IPS-20b (cell line): ENCODE data around the gene PAXX.

ENCODE experiments used
- H3K27ac ChIP-seq: one replicate; pipeline ENCODE4 v1.5.1; 2013; ENCODE audit warnings: low read length
- H3K27me3 ChIP-seq: 2 replicates; pipeline ENCODE4 v1.6.1; 2013; ENCODE audit warnings: mild to moderate bottlenecking, low read length, inconsistent platforms; ENCODE audit not compliant: insufficient read depth
- H3K36me3 ChIP-seq: 2 replicates; pipeline ENCODE4 v1.6.1; 2013; ENCODE audit warnings: low read depth, mild to moderate bottlenecking, inconsistent platforms, low read length, moderate library complexity; ENCODE audit not compliant: insufficient read depth
- H3K4me1 ChIP-seq: 2 replicates; pipeline ENCODE4 v1.6.1; 2013; ENCODE audit warnings: mild to moderate bottlenecking, control low read depth, inconsistent platforms, low read length, moderate library complexity; ENCODE audit not compliant: insufficient read depth
- H3K4me3 ChIP-seq: 2 replicates; pipeline ENCODE4 v1.5.1; 2013; ENCODE audit warnings: mild to moderate bottlenecking, low read length, inconsistent platforms
- H3K9ac ChIP-seq: 2 replicates; pipeline ENCODE4 v1.6.1; 2013; ENCODE audit warnings: low read depth, mild to moderate bottlenecking, inconsistent platforms, low read length, moderate library complexity
- H3K9me3 ChIP-seq: 2 replicates; pipeline ENCODE4 v1.6.1; 2013; ENCODE audit warnings: mild to moderate bottlenecking, low read depth, low read length, inconsistent platforms; ENCODE audit not compliant: insufficient read depth

The PAXX gene

GRCh38 chr9:136991993-136992818 is at the start of gene PAXX:
PAXX (plus strand) TSS chr9:136992422; CDS start chr9:136992444, 22 bp downstream.
- Histone ChIP-seq H3K27me3 (peaks cover 16% of the 10 kb centered on the region), H3K4me3 (peak within 1 kb of the TSS; percentile 88), H3K9ac (peak within 1 kb of the TSS; percentile 83), H3K36me3 (peaks cover 5% of the 10 kb centered on the region; the same call in 1 of the 2 replicates), H3K9me3 (no peaks in the 10 kb centered on the region), H3K27ac (no peak within 1 kb of the TSS), H3K4me1 (no peaks in the 10 kb centered on the region; the same call in 1 of the 2 replicates)

DNA sequence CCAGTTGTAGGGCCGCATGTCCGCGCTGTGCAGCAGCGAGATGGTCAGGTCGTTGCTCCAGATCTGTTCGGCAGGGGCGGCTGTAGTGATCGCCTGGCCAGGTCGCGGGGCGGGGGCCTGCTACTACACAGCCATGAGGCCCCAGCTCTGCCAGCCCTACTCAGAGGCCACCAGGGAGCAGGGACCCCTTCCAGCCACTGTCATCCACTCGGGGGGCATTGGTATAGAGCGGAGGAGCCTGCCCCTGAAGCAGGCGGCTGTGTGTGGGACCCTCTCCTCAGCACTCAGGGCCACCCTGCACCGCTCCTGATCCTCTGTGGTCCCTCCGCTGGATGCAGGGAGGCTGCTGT is 49.4 kb upstream of the PAXX start:
- Histone ChIP-seq H3K27ac (no peak overlapping the region), H3K27me3 (no peaks in the 10 kb centered on the region), H3K4me3 (no peak overlapping the region), H3K4me1 (no peaks in the 10 kb centered on the region), H3K9ac (no peak overlapping the region), H3K36me3 (peaks cover 29% of the 10 kb centered on the region), H3K9me3 (no peaks in the 10 kb centered on the region)

GRCh38 chr9:136943291-136944211 is 48.7 kb upstream of the PAXX start:
- no peaks in the 10 kb centered on the region for H3K4me1 ChIP-seq
- H3K9me3 ChIP-seq: no peaks in the 10 kb centered on the region
- H3K27ac ChIP-seq: no peak overlapping the region
- H3K4me3 ChIP-seq: peak overlapping the region; percentile 76
- peak overlapping the region; percentile 65; the same call in 1 of the 2 replicates for H3K9ac ChIP-seq
- H3K27me3 ChIP-seq: no peaks in the 10 kb centered on the region
- H3K36me3 ChIP-seq: peaks cover 29% of the 10 kb centered on the region

GRCh38 chr9:136944212-136944518 is 48.1 kb upstream of the PAXX start:
- Histone ChIP-seq H3K9me3 (no peaks in the 10 kb centered on the region), H3K4me3 (peak overlapping the region; percentile 76), H3K27me3 (no peaks in the 10 kb centered on the region), H3K9ac (peak overlapping the region; percentile 65; the same call in 1 of the 2 replicates), H3K4me1 (no peaks in the 10 kb centered on the region), H3K36me3 (peaks cover 26% of the 10 kb centered on the region), H3K27ac (no peak overlapping the region)

GRCh38 chr9:136944519-136945332 is 47.5 kb upstream of the PAXX start, which contains the start of the genes C8G and FBXW5:
C8G (plus strand) TSS chr9:136945243; CDS start chr9:136945321, 78 bp downstream.
FBXW5 (minus strand) TSS chr9:136944738; CDS start chr9:136944083, 655 bp downstream.
- Histone ChIP-seq H3K9ac (peak within 1 kb of the TSS; percentile 65; the same call in 1 of the 2 replicates), H3K36me3 (peaks cover 22% of the 10 kb centered on the region), H3K9me3 (no peaks in the 10 kb centered on the region), H3K4me1 (no peaks in the 10 kb centered on the region), H3K27me3 (no peaks in the 10 kb centered on the region), H3K27ac (no peak within 1 kb of the TSS), H3K4me3 (peak within 1 kb of the TSS; percentile 76)

DNA sequence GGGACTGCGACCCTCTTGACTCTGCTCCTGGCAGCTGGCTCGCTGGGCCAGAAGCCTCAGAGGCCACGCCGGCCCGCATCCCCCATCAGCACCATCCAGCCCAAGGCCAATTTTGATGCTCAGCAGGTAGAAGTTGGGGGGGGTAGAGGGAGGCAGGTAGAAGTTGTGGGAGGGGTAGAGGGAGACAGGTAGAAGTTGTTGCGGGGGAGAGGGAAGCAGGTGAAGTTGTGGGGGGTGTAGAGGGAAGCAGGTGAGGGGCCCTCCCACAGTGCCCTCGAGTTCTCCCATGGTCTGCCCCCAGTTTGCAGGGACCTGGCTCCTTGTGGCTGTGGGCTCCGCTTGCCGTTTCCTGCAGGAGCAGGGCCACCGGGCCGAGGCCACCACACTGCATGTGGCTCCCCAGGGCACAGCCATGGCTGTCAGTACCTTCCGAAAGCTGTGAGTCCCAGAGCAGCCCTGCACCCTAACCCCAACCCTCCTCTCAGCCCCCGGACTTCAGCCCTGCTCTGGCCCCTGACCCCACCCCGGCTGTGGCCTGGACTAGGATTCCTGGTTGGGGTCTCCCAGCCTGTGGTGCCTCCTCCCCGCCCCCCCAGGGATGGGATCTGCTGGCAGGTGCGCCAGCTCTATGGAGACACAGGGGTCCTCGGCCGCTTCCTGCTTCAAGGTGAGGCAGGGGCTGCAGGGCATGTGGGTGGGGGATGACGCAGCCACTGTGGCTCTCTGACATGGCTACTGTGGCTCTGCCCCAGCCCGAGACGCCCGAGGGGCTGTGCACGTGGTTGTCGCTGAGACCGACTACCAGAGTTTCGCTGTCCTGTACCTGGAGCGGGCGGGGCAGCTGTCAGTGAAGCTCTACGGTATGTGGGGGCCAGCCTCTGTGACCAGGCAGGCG is 46.6 kb upstream of the PAXX start:
- Histone ChIP-seq H3K36me3 (peaks cover 13% of the 10 kb centered on the region), H3K9ac (no peak overlapping the region), H3K27me3 (no peaks in the 10 kb centered on the region), H3K27ac (no peak overlapping the region), H3K9me3 (no peaks in the 10 kb centered on the region), H3K4me1 (peaks cover 4% of the 10 kb centered on the region; the same call in 1 of the 2 replicates), H3K4me3 (no peak overlapping the region)

GRCh38 chr9:136946228-136947027 is 45.8 kb upstream of the PAXX start:
- Histone ChIP-seq H3K4me1 (peaks cover 5% of the 10 kb centered on the region; the same call in 1 of the 2 replicates), H3K27ac (no peak overlapping the region), H3K9me3 (no peaks in the 10 kb centered on the region), H3K36me3 (peaks cover 6% of the 10 kb centered on the region), H3K4me3 (no peak overlapping the region), H3K9ac (no peak overlapping the region), H3K27me3 (no peaks in the 10 kb centered on the region)

DNA sequence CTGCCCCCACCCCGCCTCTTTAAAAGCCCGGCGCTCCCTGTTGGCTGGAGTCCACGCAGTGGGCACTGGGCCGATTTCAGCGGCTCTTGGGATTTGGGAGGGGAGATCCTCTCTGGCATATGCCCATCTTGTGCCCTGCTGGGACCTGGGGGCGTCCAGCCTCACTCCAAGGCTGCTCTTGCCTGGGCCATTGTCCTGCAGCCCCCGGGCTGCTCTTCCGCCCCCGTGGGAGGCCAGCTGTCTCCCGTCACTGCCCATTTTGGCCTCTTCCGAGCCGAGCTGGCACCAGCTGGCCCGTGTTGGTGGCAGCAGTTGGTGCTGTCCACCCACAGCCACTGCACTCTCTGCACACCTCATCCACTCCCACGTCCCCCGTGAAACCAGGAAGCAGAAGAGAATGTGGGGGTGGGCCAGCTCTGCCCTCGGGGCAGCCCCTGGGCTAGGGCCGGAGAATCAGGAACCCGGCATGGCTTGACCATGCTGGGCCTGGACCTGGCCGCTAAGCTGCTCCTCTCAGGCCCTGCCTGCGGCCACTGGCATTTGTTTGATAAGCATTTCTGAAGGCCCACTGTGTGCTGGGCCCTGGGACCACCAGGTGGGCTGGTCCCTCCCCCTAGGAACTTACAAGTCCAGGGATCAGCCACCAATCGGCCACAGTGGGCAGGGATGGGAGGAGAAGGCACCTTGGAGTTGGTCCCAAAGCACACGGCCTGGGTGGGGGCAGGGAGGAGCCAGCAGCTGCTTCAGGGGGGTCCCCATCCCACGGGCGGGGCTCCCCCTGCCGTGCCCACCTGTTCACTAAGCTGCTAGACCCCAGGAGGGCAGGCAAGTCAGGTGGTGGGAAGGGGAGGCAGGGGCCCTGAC is 45.0 kb upstream of the PAXX start:
- Histone ChIP-seq H3K27ac (no peak overlapping the region), H3K4me1 (peaks cover 5% of the 10 kb centered on the region; the same call in 1 of the 2 replicates), H3K9me3 (no peaks in the 10 kb centered on the region), H3K36me3 (no peaks in the 10 kb centered on the region; the same call in 1 of the 2 replicates), H3K27me3 (no peaks in the 10 kb centered on the region), H3K9ac (no peak overlapping the region), H3K4me3 (no peak overlapping the region)

DNA sequence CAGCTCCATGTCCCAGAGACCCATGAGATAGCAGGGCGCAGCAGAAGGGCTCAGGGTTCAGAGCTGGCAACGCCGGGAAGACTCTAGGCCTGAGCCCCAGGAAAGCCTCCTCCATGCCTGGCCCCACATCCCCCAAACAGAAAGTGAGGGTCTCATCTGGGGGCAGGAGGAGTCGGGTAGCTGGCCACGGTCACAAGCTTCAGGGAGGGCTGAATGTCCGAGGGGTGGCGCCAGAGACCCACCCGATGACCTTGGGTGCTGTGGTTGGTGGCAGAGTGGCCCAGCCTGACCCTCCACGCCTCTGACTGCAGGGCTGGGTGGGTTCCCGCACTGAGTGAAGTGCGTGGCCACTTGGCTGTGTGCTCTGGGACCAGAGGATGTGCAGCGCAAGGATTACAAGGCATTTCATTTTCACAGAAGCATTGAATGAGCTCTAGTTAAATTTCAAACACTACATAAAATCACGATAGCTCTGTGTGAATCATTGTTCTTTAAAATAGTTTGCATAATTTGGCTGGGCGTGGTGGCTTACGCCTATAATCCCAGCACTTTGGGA is 44.2 kb upstream of the PAXX start:
- Histone ChIP-seq H3K27ac (no peak overlapping the region), H3K4me1 (peaks cover 5% of the 10 kb centered on the region; the same call in 1 of the 2 replicates), H3K9ac (no peak overlapping the region), H3K27me3 (no peaks in the 10 kb centered on the region), H3K9me3 (no peaks in the 10 kb centered on the region), H3K36me3 (no peaks in the 10 kb centered on the region), H3K4me3 (no peak overlapping the region)
